Tongue (tissue), 2 donors: ENCODE results near the gene ZNRF2. TPM values are rescaled to one million over a fixed set of nuclear protein-coding genes. Genes with fewer than 3 reads are reported as not detected.
A peak's percentile ranks its signal among the peaks of the same experiment; 100 is the strongest.

Experiments
- DNase-seq: peaks from one replicate; pipeline ENCODE4 v3.0.0-alpha.2; 2015
- total RNA-seq: library from RNA; depleted of rRNA; stranded (reverse); fragments of >200 nt; gene quantifications from one replicate; pipeline ENCODE4 v1.2.3, GENCODE V29; 2014

Gene ZNRF2
- 26.4 TPM for total RNA-seq

DNA sequence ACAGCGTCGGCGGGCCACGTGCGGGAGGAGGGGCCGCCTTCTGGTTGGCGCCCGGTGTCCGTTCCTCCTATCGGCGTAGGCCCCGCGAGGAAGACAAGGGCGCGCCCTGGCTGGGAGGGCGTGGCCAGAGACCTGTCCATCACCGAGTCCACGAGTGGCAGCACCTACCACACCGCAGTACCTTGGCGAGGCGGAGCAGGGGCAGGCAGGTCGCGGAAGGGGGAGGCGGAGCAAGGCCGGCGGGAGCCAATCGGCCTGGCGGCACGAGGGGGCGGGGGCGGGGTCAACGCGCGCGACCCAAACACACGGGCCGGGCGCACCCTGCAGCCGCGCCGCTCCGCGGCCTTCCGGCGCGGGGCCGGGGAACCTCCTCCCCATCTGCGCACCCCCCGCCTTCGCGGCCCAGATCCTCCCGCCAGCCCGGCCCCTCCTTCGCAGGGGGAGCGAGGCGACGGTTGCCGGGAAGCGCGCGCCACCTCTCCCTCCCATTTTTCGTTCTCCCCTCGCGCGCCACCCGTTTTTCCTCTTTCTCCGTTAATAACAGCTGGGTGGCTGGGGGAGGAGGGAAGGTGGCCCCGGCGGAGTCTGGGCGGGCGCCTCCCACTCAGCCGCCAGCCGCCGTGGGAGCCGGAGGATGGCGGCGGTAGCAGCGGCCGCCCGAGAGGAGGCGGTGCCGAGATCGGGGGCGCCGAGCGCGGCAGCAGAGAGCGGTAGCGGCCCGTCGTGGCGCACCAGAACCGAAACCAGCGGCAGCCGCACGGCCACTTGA, at the start of gene ZNRF2:
Gene ZNRF2 (plus strand): TSS at position 300 of the 769 bp plus-strand sequence. CDS start 761 bp downstream, outside the sequence.
- peak; percentile 99 for DNase-seq

DNA sequence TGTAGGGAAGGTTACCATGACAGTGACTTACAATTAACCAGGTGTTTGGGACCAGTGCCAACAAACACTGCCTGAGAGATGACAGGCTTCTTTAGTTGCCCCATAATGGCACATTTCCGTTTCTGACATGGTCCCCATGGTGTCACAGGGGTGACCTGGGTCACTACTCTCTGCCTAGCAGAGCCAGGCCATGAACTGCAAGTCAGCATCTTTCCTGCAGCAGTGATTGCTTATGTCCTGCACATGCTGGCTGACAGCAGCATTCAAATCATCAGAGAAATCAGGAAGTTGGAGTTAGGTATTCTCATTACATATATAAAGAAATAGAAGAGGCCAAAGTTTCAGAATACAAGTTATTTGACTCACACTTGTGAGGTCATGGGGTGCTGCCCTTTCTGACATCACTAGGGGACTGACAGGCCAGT, 47.1 kb upstream of the ZNRF2 start:
- no peak for DNase-seq

DNA sequence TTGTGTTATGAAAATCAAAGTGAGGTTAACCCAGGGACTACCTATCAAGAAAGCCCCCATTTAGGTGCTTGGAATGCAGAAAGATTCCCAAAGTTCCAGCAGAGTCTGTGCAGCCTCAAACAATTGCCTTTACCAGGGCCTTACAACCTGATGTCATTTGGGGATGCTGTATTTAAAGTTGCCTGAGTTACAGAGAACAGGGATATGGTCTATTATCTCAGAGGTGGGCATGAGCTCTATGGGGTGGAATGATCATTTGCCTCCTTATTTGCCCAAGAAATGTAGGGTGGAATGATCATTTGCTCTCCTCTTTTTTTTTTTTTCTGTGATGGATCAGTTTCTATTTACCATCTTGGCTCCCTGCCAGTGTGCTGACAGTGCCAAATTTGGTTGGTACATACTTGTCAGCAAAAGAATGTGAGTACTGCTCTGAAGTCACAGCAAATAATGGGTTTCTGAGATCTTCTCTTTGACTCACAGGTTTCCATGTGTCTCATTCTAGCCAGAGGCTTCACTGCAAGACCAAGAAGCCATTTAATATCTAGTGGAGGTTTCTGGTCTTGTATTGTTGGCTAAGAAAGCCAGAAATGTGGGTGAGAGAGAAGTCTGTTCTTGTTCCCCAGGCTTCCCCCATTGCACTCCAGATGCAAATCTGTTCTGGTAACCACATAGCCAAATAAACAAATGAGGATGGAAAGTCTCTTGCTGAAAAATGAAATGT, 45.5 kb upstream of the ZNRF2 start:
- DNase-seq, result peak; percentile 91

DNA sequence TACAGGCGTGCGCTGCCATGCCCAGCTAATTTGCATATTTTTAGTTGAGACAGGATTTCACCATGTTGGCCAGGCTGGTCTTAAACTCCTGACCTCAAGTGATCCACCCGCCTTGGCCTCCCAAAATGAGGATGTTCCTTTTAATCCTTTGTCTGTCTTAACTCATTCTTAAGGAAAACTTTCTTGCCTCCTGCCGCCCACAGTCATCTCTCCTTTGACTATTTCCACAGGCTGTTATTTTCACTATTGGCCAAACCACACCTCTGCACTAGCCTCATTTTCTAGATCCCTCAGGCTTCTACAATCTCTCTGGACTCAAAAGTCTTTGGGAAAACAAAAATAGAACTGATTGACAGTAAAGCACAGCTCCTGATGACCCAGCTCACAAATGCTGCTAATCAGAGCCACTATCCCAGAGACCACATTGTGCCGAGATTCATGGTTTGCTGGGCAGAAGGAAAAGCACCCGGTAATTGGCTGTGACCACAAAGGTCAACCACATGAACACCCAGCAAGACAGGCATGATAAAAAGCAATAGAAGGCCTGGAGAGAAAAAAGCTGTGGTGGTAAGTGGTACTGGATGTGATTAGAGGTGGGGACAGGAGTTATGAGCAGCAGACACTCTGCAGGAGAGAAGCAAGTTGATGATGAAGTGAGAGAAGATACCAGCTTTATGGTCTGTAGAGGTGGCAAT, 44.1 kb upstream of the ZNRF2 start:
- no peak for DNase-seq

DNA sequence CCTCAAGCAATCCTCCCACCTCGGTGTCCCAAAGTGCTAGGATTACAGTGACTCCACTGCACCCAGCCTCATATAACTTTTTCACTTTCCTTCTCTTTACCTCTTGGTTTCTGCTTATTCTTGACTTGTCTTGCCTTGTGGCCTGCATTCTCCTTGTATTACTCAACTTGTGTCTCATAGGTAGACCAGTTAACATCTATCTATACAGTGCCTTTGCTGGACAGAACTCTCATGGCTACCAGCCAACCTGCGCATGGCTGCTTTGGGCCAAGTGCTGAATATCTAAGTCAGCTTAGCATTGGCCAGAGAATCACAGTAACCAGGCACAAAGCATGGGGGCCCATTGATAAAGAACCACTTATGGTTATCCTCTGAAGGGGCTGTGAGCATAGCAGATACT, 42.6 kb upstream of the ZNRF2 start:
- no peak for DNase-seq

DNA sequence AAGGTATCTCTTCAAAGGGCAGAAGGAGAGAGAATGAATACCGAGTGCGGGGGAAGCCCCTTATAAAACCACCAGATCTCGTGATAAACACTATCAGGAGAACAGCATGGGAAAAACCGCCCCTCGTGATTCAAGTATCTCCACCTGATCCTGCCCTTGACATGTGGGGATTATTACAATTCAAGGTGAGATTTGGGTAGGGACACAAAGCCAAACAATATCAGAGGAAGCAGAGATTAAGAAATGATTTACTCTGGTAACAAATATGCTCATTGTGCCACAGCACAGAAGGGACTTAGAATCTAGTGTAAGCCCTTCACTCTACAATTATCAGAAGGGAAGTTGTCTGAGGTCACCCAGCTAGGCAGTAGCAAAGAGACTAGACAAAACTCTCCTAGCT, 40.1 kb upstream of the ZNRF2 start:
- DNase-seq, result no peak

DNA sequence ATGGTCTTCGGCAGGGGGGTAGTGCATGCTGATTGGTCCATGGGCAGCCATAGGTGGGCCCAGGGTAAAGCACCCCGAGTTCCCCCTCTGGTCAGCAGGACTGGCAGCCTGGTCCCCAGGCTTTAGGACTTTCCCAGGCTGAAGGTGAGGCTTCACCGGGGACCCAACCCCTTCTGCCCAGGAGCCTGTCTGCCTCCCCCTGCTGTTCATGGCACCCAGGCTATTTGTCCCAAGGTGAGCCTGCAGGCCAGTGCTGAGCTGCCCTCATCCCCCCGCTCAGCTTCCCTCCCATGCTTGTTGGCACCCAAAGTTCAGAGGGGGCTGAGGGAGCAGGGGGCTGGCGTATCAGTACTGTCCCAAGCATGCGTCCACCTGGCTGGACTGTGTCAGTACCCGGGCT, 38.5 kb upstream of the ZNRF2 start:
- no peak for DNase-seq

DNA sequence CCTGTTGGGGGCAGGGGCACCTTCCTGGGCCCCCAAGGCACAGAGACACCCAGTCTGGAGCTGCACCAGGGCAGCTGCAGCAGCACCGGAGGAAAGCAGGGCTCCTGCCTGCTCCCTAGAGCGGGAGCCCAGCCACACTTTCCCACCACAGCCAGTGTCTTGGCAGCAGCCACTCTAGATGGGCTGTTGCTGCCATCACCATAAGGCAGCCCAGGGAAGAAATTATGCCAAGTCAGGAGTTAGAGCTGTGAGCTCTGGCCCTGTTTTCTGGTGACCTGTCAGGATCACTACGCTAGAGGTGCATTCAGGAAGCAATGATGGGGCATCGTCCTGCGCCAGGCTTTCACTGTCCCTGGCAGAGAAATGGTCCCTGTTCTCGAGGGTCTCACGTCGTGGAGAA, 38.0 kb upstream of the ZNRF2 start:
- no peak for DNase-seq

DNA sequence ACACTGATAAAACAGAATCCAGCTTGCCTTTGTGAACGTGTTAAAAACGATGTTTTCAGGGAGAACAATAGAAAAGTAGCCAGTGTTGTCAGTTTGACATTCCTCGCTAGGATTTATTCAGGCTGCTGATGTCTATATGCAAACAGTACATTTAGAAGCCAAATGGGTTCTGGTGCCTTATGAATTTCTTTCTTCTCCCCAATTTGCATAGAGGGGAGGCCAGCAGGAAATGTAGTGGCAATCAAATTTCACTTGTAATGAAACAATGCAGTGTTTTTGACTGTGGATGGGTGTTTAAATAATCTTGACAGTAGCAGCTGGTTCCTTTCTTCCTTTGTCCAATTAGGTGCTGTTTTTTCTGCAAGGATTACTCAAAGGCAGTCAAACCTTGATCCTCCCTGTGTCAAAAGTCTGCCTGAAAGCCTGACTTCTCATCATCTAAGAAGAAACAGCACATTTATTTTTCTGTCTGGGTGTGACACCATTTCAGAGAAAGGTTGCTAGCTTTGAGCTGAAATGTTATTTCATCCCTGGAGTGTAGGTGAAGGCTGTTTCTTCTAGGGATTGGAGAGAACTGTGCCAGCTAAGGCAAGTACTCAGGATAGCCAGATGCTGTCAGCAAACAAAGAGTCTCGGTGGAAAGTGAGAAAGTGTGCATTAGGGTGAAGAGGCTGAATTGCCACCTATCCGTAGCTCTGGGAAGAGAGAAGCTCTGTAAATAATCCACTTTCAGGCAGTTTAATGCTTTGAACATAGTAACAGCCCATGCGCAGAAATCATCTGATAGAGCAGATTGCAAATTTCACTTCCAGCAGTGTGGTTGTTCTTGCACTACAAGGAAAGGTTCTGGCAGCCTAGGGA, 36.6 kb upstream of the ZNRF2 start:
- DNase-seq, result no peak

DNA sequence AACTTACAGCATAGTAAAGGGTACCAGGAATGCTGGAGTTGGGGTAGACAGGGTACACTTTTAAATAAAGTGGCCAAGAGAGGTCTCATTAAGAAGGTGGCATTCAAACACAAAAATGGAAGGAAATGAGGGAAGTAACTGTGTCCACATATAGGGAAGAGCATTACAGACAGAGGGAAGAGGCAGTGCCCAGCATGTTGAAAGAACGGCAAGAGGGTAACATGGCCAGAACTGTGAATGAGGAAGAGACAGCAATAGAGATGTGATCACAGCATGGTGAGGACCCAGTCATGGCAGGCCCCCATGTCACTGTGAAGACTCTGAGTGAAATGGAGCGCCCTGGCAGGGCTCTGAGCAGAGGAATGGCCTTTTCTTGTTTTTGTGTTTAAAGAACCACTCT, 35.1 kb upstream of the ZNRF2 start:
- no peak for DNase-seq

DNA sequence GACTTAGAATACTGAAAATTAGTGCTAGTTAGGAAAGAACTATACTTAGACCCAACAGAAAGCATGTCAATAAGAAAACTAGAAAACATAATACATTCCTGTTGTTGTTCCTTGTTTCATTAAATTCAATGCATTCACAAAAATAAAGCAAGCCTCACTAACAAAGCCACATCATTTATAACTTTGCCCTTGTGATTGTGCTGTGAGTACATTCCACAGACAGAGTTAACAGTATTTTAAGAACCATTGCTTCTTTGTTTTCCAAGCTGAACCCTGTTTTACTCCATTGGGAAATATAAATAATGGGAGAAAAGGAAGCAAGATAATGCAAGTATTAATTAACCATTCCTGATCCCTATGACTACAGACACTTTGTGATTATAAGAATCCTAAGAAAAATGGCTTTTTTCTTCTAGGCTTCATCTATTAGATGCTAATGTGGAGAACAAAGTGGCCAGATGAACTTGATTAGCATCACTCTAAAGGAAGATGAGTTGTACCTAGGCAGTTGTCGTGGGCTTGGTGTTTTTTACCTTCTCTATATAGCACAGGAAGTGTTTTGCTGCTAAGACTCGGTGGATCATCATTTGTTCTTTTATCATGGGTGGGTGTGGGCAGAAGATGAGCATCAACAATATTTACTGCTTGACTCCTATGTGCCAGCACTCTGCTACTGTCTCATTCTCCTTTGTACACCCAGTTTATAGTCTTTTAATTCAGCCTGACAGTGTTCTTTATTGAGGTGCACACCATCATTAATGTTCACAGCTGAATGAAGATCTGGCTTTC, 34.2 kb upstream of the ZNRF2 start:
- DNase-seq, result no peak

DNA sequence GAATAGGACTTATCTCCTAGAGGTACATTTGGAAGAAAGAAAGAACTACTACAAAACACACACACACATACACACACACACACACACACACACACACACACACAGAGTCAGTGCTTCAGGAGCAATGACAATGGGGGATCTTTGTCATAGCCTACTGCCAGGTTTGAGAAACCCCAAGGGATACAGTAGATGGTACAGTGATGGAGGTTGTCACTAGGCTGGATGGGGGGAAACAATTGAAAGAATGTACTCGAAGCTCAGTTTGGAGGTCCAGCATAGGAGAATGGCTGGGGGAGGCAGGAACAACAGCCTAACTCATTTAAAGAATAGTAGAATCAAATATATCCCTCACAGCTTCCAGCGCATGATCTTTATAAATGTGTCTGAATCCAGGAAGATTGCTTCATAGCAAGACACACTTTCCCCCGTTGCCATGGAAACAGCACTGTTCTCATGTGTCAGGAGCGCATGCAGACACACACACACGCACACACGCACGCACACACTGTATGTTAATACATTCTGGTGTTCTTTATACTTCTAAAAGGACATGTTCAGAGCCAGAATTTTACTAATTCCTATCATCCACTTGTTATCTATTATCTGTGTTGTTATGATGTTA, 32.6 kb upstream of the ZNRF2 start:
- peak; percentile 43 for DNase-seq

DNA sequence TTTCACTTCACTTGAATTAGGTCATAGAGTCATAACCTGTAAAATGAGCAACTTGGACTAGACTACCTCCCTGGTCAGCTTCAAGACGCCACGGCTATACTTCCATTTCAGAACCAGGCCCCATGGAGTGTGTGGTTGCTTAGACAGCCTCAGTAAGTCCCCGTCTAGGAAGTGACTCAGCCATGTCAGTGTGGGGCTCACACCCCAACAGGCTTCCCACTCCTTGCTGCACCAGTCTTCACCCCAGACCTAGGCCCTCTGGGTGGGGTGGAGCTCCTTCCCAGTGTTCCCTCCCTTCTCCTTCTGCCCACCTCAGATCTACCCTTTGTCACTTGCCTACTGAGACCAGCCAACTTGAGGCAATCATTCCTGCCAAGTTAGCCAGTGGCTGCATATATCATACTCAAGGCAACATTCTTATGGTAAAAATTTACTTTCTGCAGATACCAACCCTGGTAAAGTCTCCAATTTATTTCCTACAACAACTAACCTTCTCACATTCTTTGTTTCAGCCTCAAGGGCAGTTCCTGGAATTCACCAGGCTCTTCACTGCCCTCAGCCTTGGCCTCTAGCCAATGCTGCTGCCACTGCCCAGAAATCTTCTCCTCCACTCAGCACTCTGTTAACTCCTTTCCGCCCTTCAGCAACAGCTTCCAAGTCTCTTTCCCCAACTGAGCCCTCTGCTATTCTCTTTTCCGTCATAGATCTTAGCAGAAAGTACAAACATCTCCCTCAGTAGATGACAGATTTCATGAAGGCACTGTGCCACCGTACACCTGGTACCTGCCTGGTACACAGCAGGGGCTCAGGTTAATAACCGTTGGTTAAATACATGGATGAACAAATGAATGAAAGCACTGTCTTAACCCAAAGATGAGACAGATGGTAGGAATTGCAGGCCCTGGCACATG, 31.3 kb upstream of the ZNRF2 start:
- DNase-seq, result peak; percentile 89

DNA sequence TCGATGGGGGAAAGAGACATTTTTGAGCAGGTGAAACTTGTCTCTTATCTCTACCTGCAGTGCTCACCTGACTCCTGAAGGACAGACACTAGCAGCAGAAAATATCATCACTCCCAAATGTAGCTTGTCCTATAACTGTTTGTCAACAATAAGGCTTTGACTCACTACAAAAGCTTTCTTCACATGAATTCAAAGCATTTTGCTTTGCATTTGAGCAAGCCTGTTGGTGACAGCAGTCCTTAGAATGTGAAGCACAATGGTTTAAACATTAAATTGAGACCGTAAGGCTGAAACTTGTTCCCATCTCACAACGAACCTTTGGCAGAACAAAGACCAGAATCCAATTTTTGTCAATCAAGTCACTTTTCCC, 30.6 kb upstream of the ZNRF2 start:
- no peak for DNase-seq

DNA sequence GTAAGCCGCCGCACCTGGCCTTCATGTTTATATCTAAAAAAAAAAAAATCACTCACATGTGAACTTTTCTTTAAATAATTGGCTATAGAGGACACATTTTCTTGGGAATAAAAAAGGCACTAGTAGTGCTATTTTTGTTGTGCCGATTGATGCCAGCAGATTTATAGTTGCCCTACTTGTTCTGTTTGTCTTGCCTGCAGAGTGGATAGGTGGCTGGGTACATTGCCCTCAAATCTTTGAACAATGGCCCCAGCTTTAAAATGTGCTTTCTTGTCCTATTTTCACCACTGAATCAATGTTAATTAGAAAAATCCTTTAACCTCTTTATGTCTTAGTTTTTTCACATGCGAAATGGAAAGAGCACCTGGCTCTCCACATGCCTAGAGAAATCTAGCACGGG, 30.1 kb upstream of the ZNRF2 start:
- no peak for DNase-seq

DNA sequence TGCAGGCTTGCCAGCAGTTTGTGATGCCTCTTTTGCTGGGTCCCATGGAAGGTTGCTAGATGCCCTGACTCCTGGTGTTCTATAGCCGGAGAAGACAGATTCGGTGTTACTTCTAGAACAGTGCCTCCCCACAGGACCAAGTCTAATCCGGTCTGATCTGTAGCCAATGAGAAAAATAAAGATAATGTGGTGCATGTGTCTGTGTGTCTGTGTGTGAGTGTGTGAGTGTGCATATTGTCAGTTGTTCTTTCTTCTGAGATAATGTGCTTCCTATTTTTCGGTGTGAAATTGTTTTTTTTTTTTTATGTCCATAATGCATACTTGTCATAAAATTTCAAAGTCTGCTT, 29.7 kb upstream of the ZNRF2 start:
- no peak for DNase-seq

DNA sequence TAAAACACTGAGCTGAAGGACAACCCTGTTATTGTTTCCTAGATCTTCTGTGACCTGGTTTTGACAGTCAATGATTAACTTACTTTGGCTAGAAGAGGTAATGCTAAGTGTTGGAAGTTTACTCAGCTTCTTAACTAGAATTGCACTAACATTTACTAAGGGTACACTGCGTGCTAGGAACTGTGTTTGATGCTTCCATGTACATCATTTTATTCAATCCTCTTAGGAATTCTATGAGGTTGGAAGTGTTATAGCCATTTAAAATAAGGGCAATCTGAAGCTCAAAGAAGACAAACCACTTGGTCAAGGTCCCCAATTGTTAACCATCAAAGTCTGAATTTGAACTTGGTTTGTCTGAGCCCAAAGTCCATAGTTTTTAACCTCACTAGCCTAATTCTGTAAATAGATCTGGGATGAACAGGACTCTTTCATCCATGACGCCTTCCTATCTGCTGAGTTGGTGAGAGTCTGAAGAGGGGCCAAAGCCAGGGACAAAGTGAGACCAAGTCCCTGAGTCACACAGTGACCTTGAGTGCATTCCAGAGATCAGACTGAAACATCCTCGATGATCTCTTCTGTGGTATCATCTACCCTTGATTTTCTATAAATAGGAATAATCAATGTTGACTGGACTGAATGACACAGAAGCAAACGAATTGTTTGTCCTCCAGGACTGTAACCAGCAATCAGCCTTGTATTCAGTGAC, 29.2 kb upstream of the ZNRF2 start:
- DNase-seq, result no peak

DNA sequence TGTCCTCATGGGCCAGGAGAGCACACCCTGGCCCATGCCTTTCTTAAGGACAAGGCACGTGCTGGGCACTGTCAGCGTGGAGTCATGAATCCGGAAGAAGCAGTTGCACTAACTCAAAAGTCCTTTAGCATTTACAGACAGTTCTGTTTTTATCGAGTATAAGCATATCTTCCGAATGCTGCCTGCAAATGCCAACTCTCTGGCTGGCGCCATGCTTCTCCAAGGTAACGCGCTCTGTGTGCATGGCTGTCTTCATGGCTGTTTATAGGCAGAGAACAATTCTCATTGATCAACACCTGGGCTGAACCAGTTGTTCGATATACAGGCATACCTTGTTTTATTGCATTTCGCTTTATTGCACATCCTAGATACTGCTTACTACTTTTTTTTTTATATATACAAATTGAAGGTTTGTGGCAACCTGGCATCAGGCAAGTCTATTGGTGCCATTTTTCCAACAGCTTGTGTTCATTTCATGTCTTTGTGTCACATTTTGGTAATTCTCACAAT, 28.0 kb upstream of the ZNRF2 start:
- no peak for DNase-seq

DNA sequence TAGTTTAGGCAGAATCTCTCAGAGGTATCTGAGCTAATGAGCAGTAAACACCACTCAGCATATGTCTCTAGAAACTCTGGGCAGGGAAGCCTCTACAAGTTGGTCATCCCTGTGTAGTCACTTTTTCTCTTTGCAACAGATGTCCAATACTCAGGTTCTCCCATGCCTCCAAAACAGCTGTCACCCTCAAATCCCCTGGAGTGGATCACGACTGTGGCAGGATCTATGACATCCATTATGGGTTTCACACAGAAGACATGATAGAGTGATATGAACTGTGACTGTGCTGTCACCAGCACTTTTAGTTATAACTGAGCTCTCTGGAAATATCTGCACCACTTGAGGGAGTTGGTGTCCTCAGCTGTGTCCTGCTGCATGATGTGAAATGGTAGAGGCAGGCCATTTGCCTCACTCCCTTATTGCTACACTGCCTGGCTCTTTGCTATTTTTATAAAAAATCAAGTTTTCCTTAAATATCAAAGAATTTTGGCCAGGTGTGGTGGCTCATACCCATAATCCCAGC, 24.1 kb upstream of the ZNRF2 start:
- no peak for DNase-seq
